Measurements from ENCODE around the gene GPR62.
"Not testable (repeated sequence)": the region's sequence is repeated elsewhere in the genome, so short reads cannot be mapped to it uniquely, and the experiment has no call there.

GPR62 gene

DNA sequence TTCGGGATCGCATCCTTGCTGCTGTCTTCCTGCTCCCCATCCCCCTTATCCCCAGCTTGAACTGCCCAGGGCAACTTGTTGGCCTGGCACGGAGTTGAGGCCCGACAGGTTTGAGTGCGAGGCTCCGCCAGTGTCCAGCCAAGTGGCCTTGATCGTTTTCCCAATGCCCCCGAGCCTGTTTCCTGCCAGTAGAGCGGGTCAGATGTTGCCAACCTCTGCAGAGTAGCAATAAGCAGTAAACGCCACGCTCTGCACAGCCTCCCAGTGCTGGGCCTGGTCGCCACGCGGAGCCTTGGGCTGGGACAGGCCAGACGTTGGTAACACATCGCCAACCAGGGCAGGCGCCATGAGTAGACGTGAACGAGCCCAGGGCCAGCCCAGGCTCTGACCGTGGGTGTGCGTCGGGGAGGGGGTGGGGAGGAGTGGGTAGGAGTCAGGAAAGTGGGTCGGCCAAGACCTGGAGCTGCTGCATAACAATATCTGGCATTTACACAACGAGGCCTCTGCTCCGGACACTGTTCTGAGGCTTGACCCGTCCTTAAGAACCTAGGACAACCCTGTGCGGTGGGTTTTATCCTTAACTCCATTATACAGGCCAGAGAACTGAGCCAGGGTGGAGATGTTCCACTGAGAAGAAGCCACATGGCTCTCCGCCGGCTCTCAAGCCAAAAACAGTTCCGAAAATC lies 19.2 kb downstream of the GPR62 start:
- no peak for DNase-seq

DNA sequence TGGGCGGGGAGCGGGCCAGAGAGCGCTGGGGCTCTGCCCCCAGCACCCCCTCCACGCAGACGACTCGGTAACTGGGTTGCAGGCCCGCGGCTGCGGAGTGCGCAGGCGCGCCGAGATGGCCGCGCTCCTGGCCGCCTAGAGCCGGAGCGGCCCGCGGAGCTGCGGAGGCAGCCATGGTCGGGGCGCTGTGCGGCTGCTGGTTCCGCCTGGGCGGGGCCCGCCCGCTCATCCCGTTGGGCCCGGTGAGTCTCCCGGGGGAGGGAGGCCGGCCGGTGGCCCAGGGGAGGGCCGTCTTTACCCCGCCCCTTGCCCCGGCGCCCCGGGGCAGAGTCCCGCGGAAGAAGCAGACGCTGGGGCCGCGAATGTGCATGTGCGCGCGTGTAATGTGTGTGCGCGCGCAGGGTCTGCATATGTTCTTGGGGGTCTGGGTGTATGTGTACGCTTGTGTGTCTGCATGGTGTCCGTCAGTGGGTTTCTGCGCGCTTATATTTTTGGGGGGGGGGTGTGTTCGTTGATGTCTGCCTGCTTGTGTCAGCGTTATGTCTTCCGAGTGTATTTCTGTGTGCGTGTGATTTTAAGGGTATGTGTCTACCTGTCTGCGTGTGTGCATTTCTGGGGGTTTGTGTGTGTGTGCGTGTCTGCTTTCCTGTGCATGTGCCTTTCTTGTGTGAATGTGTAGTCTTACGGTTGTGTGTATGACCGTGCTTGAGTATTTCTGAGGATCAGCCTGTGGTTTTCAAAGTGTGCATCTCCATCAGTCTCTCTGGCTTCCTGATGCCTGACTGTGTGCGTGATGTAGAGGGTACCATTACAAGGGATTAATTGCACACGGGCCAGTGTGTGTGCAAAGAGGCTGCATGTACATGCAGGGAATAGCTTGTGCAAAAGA lies 20.0 kb downstream of the GPR62 start, which contains the start of gene ABHD14A:
TSS of gene ABHD14A (plus strand) at position 102 of the 889 bp plus-strand sequence. CDS start at position 174, 72 bp downstream.
- peak in 1 of 2 experiments; percentile 59 for DNase-seq

DNA sequence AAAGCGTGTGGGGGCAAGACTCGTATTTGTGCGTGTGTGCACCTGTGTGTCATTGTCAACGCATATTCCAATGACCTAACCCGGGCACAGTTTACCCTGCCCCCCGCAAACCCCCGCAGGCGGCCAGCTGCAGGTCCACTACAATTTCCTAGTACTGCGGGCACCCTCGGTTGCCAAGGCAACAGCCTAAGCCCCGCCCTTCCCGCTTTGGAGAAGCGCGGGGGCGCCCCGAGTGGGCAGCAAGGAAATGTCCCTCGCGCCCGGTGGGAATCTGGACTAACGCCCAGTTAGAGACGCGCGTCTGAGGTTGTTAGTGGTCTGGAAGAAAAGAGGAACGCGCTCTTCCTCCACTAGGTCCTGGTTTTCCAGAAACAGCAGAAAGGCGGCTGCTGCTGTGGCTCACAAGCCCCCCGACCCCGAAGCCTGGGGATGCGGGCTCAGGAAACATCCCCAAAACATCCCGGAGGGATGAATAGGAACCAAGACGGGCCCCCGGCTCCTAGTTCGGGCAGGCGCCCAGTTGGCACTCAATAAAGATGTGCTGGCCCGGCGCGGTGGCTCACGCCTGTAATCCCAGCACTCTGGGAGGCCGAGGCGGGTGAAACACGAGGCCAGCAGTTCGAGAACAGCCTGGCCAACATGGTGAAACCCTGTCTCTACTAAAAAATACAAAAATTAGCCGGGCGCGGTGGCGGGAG lies 20.8 kb downstream of the GPR62 start:
- DNase-seq, result peak; percentile 73 to 80

DNA sequence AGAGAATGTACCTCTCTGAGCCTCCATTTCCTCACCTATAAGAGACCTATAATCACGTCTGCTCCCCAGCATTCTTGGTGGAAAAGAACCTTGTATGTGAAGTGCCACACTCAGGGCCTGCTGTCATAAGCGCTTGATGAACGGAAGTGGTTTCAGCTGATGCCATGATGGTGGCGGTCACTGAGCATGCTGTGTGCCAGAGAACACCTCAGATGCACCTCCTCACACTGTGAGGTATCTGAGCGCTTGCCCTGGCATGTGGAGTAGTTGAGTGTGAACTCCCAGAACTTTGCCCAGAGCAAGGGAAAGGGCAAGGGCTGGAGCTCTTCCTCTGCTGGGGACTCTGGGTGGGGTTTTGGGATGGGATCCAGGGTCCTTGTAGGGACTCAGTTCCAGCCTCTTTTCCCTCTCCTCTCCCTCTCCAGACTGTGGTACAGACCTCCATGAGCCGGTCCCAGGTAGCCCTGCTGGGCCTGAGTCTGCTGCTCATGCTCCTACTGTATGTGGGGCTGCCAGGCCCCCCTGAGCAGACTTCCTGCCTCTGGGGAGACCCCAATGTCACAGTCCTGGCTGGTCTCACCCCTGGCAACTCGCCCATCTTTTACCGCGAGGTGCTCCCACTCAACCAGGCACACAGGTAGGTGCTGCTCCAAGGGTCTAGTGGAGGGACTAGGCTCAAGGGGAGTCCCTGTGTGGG lies 22.4 kb downstream of the GPR62 start:
- DNase-seq, result no peak

GRCh38 chr3:51978143-51978502 lies 22.9 kb downstream of the GPR62 start:
- no peak for DNase-seq

DNA sequence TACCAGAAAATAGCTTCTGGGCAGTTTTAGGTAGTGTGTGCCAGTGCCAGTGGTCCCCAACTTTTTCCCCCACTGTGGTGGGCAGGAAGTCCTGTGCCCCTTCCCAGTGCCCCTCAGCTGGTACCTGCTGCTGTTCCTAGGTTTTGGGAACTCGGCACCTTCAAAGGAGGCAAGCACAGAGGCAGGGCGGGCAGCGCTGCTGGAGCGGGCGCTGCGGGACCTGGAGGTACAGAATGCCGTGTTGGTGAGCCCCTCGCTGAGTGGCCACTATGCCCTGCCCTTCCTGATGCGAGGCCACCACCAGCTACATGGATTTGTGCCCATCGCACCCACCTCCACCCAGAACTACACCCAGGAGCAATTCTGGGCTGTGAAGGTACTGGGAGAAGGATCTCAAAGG lies 25.1 kb downstream of the GPR62 start:
- DNase-seq, result no peak

DNA sequence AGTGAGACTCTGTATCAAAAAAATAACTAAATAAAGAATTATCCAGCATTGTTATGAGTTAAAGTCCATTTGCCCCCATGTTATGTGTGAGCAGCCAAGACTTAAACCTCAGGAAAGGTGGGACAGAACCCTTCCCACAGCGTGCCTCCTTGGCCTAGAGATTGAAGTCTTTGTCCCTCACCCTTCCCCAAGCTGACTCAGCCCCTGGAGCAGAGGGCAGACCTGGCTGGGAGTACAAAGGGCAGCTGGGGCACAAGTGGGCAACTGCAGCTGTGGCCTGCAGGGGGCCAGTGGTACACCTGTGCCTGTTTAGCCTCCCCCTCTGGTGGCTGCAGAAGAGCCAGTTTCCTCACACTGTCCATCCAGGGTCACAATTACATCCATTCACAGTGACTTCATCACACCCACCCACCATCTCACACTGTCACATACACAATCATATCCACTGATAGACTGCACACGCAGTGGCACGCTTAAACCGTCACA lies 27.2 kb downstream of the GPR62 start:
- no peak for DNase-seq

DNA sequence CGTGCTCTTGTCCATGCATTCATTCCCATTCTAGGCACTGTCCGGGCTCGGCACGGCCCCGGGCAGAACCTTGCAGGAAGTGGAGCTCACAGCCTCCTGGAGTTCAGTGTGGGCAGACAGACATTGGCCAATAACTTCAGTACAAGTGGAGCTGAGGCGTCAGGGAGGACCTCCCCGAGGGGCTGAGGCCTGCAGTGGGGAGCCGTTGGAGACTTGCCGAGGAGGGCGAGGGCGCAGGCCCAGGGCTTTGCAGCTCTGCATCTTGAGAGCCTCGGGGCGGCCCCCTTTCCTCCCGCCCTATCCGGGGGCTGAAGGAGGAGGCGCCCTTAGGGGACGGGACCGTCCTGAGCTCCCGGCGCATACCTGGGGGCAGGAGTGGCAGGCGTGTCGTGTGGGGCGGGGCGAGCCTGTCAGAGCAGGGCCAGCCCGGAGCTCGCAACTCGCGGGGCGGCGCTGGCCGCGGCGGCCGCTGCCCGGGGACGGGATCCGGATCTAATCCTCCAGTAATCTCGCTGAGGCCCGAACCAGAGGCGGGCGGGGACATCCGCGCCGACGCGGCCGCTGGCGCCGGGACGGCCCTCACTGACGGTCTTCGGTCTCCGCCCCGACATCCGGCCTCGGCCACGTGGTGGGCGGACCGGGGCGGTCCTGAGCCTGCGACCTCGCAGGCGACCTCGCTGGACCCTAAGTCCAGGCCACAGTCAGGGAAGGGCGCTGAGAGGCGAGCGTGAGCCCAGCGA lies 27.8 kb downstream of the GPR62 start, which contains the start of gene ACY1:
TSS of gene ACY1 (plus strand) at position 698 of the 740 bp plus-strand sequence. CDS start 530 bp downstream, outside the sequence.
- no peak for DNase-seq

DNA sequence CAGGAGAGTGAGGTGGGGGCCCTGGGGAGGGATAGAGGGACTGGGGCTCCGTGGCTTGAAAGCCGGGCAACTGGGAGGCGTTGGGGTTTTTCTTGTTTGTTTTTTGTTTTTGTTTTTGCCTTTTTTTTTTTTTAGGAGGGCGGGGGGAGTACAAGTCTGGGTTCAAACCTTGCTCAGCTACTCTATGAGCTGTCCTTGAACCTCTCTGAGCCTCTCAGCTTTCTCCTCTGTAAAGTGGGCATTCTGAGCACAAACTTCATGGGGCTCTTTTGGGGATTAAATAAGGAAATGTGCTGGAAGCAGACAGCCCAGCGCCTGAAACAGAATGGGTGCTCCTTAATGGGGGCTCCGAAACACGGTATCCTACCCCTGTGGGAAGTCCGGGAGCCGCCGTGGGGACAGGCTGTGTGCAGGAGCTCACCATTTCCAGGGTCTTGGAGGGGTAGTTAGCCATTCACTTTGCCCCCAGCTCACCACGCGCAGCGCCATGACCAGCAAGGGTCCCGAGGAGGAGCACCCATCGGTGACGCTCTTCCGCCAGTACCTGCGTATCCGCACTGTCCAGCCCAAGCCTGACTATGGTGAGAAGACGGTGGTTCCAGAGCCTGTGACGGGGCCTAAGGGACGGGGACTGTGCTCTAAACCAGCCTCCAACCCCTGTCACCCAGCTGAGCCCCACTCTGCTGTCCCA lies 28.5 kb downstream of the GPR62 start:
- no peak for DNase-seq

DNA sequence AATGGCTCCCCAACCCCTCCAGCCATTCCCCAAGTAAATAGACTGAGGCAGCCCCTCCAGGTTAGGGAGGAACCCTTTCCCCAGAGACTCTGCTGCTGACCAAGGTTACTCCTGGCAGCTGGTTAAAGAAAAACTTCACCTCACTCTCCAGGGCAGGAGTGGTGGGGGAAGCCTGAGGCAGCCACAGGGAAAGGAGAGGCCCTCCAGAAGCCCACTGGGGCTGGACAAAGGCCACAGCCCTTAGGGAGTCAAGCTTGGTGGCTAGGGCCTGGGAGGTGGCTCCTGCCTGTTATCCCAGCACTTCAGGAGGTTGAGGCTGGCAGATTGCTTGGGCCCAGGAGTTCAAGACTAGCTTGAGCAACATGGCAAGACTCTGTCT lies 29.1 kb downstream of the GPR62 start:
- no peak for DNase-seq

GRCh38 chr3:51985063-51985462 lies 29.9 kb downstream of the GPR62 start:
- no peak for DNase-seq

DNA sequence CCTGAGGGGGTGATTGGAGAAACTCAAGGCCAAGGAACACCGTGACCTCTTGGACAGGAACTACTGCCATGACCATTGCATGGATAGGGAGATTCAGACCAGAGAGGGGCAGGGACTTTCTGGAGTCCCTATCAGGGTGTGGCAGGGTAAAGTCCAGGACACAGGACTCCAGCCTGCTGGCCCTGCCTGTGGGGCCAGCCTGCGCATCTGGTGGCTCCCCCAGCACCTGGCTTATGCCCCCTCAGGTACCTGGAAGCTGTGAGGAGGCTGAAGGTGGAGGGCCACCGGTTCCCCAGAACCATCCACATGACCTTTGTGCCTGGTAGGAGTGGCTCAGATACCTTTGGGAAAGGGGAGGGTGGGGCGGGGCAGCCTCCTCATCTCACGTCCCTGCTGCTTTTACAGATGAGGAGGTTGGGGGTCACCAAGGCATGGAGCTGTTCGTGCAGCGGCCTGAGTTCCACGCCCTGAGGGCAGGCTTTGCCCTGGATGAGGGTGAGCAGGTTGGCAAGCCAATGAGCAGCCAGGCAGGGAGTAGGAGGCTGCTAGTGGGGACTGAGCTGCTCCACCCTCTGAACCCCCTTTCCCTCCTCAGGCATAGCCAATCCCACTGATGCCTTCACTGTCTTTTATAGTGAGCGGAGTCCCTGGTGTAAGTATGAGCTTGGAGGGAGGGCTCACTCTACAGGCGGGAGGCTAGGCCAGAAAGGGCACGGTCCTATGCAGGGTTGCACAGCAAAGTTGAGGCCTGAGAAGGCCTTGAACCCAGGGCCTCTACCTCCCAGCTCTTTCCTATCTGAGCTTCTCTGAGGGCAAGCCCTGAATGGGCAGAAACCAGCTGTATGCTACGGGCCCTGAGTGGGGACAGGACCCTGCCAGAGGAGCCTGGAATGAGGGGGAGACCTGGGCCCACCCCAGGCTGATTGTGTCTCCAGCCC lies 31.1 kb downstream of the GPR62 start:
- no peak for DNase-seq

DNA sequence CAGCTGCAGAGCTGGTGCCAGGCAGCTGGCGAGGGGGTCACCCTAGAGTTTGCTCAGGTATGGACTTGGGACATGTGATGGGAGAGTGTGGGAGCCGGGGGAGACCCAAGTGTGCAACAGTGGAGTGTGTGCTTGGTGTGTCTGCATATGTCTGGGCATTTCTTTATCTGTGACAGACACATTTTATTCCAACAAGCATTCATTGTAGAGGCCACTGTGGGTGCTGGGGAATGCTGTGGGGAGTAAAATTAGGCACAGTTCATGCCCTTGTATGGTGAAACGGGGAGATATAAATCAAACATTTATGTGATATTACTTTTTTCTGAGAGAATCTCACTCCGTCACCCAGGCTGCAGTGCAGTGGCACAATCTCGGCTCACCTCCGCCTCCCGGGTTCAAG lies 32.4 kb downstream of the GPR62 start:
- DNase-seq, result no peak

GRCh38 chr3:51988286-51989146 lies 33.3 kb downstream of the GPR62 start:
- DNase-seq, result no peak

DNA sequence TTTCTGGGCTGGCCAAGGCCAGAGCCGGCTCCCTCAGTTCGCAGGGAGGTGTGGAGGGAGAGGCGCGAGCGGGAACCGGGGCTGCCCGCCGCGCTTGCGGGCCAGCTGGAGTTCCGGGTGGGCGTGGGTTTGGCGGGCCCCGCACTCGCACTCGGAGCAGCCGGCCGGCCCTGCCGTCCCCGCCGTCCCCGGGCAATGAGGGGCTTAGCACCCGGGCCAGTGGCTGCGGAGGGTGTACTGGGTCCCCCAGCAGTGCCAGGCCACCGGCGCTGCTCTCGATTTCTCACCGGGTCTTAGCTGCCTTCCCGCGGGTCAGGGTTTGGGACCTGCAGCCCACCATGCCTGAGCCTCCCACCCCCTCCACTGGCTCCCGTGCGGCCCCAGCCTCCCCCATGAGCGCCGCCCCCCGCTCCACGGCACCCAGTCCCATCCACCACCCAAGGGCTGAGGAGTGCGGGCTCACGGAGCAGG lies 35.4 kb downstream of the GPR62 start:
- DNase-seq, result not testable (repeated sequence)

DNA sequence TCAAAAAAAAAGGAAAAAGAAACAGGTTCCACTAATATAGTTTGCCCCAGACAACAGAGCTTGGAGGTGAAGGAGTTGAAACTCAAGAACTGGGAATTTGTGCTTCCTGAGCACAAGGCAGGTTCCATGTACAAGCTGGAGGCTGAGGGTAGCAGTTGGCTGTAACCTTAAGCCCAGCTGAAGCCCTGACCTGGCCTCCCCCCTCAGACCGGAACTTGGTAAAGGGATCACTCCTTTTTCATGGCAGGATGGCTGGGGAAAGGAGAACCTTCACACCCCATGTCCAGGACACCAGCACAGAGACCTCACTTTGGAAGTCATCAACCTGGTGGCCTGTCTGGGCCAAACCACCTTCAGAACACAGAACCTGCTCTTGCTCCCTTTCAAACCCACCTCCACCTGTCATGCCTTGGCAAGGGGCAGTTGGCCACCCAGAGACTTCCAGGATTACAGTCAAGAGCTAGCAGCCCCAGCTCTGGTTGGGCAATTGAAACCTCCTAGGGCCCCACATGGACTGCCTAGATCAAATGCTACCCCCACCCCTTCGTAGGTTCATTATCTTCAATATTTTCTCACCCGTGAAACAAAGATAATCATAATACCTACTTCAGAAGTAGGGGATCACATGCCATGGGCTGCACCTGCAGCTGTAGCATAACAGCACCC lies 37.0 kb downstream of the GPR62 start:
- no peak for DNase-seq

DNA sequence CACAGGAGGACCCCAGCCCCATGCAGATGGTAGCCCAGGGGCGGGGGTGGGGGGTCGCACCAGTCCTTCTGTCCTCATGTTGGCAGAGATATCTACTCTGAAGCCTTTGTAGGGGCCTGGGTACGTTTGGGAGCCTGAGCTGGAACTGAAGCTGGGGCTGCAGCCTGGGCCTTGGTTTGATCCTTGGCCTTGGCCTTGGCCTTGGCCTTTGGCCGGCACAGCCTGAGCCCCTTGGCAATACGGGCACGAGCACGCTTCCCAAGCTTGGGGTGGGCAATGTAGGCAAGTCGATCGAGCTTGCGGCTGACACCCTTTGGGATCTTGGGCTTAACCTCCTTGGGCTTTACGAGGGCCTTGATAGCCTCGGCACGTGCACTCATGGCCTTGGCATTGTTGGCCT lies 38.5 kb downstream of the GPR62 start:
- DNase-seq, result not testable (repeated sequence)

DNA sequence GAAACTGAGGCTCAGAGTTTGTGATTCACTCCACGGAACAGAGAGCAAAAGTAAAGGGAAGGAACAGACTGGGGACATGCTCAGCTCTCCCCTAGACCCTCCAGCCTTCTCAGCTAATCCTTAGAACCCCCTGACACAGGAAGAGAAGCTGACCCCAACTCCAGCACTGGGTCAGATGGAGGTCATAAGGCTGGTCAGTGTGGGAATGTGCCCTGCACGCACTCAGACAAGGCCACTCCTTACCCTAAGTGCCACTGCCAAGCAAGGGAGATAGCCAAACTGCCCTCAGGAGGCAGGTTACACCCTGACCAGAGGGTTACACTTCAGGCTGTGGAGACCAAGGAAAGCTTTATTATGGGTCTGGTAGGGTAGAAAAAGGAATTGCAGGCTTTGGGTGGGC lies 39.3 kb downstream of the GPR62 start:
- no peak for DNase-seq

Measured in cerebellar nuclear complex (tissue), 1 donor.